Eye (tissue), 1 donor: ENCODE results near the gene MEF2C.
A peak's percentile ranks its signal among the peaks of the same experiment; 100 is the strongest.
"Not testable (repeated sequence)": the region's sequence is repeated elsewhere in the genome, so short reads cannot be mapped to it uniquely, and the experiment has no call there.

Experiments used
- DNase-seq: peaks from one replicate; pipeline ENCODE4 v3.0.0-alpha.2; 2015

Gene MEF2C

DNA sequence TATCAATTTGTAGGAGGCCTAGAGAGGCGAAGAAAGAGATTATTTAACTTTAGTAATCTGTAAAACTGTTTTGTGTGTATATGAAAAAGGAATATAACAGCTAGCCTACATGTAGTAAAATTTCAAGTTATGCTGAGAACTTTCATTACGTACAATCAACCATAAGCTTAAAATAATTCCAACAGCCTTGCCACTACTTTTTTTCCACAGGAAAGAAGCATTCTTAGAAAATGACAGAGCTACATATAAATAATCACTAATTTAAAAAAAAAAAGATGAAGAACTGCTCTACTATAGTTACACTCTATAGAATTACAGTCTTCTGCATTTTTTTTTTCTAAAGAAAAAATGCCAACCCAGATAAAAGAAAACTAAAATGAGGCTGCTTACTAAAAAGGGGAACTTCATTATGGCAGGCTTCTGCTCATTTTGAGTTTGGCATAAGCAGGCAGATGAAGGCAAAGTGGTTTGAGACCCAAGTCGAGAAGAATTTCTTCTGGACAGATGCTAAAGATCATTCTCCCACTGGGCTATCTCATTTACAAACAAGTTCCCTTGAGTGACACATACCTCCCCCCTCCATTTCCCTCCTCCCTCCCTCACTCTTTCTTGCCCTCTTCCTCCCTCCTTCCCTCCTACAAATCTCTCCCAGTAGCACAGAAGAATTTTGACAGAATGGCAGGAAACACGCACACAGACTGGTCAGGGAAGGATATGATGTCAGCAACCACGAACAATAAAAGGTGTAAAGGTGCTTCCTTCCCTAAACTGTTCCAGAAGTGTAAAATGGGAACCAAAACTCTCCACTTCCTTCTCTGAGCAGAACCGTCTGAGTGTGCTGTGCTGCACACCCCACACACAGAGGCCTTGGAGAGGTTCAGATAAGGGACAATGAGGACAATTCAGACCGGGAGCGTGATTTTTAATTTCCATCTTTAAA lies 56.1 kb downstream of the MEF2C start:
- DNase-seq: no peak

DNA sequence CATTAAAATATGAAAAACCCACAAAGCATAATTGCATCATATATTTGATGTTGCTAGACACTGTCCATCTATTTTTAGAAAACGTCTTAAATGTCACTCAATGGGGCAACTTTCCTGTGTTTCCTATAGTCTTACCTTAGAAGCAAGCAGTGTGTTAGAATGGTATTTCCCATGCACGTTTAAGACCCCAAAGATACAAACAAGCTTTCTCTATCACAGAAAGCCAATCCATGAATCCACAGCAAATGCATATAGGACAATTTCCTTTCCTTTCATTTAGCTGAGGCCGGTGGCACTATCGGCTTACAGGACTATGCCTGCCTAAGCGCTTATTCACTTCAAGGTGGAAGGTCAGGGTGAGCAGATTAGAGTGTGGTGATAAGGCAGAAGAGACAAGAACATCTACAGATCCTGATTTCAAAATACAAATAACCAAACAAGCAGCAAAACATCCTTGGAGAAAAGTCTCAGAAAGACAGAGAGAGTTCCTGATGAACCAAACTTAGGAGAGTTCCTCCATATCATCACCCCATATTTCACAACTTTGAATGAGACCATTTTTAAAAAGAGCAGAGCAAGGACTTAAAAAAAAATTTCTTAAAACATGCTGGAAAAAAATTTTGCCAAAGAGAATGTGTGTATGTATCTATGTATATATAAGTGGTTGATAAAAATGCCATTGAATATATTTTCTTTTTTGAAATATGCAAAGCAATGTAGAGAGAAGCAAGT lies 57.2 kb downstream of the MEF2C start:
- DNase-seq: no peak

DNA sequence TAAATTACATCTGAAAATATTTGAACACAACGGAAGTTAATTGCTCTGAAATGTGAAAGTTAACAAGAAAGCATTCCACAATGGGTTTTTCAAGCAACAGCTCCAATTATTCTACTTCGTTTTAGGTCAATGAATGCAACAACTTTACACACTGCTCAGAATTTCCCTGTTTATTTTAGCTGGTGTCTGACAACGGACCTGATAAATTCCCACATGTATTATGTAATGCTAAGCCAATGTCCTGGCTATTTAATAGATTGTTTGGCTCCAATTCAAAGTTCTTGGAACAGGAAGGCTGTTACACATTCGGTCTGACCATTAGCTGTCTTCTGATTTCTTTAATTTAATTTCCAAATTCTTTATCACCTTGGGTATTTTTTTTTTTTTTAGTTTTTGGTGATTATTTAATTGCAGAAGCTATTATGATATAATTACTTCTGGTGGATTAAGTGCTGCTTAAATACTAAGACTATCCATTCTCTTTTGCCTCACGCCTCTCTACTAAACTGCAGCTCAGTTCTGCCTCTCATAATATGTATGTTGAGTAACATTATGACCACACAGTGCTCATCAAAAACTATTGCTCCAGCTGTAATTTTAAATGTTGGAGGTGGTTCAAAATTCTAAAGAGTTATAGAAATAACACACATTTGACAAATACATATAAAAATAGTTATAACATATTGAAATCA lies 57.9 kb downstream of the MEF2C start:
- DNase-seq: peak; percentile 23

DNA sequence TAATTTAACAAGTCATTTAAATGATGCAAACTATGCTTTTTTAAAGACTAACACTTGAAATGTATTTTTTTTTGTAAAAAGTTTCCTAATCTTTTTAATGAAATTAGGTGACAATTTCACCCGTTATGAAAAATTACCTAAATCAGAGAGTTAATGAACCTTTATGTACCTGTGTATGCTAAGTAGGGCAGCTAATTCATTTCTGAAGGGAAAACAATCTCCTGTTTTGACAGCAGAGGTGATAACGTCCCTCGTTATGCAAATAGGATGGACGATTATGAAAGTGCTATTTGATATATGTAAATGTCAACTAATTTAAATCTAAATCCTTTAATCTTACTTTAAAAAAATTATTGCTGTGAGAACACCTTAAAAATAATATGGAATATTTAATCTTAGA lies 58.8 kb downstream of the MEF2C start:
- DNase-seq: no peak

DNA sequence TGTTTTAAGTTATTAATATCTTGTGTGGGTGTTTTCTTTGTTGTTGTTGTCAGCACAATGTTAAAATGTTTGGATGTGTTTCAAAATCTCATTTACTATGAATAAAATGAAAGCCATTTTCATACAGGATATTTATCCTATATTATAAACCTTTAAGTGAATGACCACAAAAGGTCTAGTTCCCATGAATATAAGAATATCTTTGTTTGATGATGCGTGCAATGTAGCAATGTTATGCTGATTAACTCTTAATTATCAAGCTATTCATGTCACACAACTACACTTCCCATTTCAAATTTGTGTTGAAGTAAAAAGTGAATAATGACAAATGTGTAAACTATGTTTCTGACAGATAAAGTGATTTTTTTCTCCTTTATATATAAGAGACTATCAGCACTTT lies 59.8 kb downstream of the MEF2C start:
- DNase-seq: no peak

DNA sequence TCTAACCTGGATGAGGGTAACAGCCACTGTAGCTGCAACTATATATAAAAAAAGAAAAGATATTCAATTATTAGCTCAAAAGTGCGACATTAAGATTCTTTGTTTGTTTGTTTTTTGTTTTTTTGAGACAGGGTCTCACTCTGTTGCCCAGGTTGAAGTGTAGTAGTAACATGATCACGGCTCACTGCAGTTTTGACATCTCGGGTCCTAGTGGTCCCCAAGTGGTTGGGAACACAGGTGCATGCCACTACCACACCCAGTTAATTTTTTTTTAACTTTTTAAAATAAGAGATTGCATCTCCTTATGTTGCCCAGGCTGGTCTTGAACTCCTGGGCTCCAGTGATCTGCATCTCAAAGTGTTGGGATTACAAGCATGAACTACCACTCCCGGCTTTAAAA lies 61.8 kb downstream of the MEF2C start:
- DNase-seq: no peak

DNA sequence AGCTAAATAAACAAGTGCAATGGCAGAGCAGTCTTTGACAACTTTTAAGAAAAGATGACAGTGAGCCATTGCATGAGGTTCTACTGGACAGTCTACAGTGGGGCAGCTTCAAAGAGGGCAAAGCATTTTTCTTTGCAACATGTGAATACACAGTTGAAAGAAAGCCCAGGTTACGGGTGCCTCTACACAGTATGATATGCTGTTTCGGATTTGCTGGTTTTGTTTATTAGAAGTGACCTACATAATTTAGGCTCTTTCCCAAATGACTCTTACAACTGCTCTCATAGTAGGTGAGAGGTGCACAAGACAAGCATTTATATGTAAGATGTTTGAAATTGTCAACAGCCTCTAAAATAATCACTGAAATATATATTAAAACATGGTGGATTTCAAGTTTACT lies 62.4 kb downstream of the MEF2C start:
- no peak for DNase-seq

GRCh38 chr5:88819301-88819999 lies 63.5 kb downstream of the MEF2C start:
- no peak for DNase-seq

DNA sequence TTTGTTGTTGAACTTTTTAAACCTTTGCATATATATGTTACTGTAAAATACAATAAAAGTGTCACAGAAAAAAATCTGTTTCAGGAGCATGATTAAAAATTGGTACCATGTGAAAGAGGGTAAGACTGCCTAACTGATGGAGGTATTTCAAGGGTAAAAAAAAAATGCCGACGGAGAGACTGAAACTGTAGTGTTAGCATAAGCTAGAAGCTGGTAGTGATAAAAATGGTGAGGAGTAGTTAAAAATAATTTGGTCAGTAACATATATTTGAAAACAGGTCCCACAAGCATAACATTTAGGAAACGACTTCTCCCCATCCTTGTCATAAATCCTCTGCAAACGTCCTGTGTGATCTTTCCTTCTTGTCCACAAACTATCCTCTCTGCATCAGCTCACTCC lies 64.7 kb downstream of the MEF2C start:
- DNase-seq: no peak

GRCh38 chr5:88816195-88816594 lies 66.8 kb downstream of the MEF2C start:
- DNase-seq: no peak

DNA sequence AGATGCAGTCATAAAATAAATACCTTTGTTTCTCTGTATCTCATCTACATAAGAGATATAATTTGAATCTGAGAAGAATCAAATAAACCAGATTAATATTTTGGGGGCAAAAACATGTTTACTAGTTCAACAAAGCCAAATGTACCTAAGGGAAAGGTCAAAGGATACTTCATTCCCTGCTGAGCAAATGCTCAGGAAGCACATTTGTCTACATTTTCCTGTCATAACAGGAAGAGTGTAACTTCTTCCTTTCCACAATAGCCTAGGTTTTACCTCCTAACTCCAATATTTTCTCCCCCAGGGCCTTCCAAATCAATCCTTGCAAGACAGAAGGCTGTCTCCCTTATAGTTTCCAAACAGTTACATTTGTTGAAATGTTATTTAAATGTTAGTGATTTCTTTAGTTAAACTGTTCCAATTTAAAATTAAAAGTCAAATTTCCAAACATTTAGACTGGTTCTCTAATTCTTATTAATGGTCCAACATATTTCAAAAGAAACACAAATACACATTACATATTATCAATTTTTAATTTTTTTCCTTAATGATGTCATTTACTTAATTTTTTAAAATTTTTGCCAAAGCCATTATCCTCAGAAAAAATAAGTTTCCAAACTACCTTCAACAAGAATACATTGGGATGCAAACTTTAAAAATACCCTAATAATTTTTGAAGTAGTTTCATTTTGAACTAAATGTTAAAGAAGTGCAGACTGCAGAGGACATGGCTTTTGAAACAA lies 67.8 kb downstream of the MEF2C start:
- DNase-seq: no peak

- DNase-seq: no peak
Observed at GRCh38 chr5:88813805-88814575, 69.0 kb downstream of the MEF2C start.

DNA sequence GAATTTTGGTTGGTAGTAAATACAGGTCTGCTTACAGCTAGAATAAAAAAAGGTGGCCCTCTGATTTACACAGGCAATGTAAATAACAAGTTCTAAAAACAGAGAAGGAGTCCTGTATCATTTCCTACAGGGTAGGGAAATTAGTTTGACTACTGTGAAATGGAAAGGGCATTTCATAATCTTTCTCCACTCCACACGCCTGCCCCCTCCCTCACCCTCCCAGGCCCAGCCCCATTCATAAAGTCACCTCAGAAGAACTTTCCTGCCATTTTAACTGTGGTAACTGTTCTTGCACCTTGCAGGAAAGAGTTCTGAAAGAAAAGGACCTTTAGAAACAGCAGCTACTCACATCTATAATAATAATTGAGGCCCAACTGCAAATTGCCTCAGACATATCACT lies 69.7 kb downstream of the MEF2C start:
- DNase-seq: no peak

DNA sequence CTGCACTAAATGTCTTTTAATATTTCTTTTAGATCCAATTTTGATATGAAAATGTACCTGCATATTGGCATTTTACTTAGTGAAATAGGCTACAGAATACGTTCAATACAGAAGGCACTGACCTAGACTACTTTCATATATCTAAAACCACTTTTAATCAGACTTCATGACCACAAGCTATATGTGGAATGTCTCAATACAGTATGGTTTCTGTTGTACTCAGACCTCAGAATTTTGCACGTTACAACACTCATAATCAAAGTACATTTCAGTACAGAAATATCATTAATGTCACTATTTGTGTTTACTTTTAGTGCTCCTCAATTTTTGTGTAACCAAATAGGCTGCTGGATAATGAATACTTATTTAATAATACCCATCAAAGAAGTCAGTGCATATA lies 74.8 kb downstream of the MEF2C start:
- no peak for DNase-seq

DNA sequence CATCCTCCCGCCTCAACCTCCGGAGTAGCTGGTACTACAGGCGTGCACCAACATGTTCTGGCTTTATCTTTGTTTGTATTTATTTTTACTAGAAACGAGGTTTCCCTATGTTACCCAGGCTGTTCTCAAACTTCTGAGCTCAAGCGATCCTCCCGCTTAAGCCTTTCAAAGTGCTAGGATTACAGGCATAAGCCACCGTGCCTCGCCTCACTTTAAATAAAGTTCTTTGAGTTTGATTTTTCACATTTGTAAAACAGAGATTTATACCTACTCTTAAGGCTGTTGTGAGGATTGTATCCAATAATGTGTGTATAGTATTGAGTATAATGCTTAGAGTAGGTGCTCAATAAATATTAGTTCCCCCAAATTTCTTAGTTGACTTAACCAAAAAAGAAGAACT lies 75.7 kb downstream of the MEF2C start:
- DNase-seq: no peak

DNA sequence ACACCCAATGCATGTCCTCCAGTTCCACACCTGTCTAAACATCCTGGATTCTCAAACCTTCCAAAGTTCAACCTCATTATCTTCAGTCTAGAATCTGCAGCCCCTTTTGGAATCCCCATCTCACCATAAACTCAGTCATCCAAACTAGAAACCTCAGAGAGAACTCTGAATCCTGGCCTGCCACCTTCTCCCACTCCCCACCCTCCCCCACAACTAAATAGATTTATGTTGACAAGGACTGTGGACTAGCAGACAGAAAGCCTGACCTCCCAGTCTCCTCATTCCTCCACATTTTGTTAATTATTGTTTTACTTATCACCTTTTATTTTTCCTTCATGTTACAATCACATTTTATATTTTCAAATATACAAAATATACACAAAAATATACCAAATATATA lies 76.6 kb downstream of the MEF2C start:
- DNase-seq: no peak

- no peak for DNase-seq
Observed at GRCh38 chr5:88805151-88805784, 77.7 kb downstream of the MEF2C start.

DNA sequence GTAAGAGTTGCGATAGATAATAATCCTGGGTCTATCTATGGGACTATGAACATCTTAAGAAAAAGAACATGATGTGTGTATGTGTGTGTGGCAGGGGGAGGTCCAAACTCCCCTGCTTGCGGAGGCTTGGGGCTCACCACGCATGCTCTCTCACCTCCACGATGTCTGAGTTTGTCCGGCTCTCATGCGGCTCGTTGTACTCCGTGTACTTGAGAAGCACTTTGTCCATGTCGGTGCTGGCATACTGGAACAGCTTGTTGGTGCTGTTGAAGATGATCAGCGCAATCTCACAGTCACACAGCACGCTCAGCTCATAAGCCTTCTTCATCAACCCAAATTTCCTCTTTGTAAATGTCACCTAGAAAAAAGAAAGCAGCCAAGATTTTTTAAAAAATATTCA lies 78.5 kb downstream of the MEF2C start:
- no peak for DNase-seq

DNA sequence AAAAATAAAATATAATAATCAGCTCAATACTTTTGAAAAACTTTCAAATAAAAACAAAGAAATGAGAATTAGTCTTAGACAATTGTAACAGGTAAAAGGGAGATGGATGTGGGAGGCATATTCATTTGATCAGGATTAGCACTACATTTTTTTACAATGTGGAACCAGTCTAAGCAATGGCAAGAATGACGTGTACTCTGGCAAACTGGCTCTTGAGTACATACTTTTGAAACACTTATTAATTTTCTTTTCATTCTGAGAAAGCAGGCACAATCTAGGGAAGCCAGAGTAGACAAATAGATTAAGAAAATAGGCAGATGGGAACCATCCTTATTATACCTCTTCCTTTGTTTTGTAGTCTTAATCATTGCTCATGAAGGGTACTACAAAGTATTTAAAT lies 79.7 kb downstream of the MEF2C start:
- no peak for DNase-seq

- DNase-seq: peak; percentile 64
Observed at GRCh38 chr5:88799938-88800535, 82.9 kb downstream of the MEF2C start.

DNA sequence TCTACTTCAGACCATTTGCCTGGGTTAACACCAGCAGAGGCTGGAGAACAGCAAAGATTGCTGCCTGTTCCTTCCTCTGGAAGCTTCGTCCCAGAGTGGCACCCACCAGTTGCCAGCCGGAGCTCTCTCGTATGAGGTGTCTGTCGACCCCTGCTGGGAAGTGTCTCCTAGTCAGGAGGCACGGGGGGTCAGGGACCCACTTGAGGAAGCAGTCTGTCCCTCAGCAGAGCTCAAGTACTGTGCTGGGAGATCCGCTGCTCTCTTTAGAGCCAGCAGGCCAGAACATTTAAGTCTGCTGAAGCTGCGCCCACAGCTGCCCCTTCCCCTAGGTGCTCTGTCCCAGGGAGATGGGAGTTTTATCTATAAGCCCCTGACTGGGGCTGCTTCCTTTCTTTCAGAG lies 84.1 kb downstream of the MEF2C start:
- DNase-seq: not testable (repeated sequence)
